ENCODE measurements around the gene TGFA.

The TGFA gene

GRCh38 chr2:70412294-70413070, 141.1 kb downstream of the TGFA start:
- DNase-seq = no peak

- no peak for DNase-seq
These were observed 142.0 kb downstream of the TGFA start for GRCh38 chr2:70411483-70412125.

- DNase-seq = no peak
These were observed 150.2 kb downstream of the TGFA start for GRCh38 chr2:70403267-70404053.

DNA sequence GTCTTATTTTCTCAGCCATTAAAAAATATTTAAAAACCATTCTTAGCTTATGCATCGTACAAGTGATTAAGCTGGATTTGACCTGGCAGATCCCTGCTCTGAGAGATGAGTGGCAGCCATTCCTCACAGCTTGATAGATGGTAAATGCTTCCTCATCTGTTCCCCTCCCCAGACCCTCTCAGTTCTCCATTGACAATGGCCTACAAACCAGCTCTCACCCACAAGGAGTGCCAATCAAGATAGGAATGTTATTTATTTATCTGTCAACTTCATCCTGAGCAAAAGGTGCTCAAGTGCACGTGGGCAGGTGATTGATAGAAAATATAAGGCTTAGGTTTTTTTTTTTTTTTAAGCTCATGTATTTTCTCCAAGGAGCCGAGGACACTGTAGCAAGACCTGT, 153.1 kb downstream of the TGFA start:
- no peak for DNase-seq

DNA sequence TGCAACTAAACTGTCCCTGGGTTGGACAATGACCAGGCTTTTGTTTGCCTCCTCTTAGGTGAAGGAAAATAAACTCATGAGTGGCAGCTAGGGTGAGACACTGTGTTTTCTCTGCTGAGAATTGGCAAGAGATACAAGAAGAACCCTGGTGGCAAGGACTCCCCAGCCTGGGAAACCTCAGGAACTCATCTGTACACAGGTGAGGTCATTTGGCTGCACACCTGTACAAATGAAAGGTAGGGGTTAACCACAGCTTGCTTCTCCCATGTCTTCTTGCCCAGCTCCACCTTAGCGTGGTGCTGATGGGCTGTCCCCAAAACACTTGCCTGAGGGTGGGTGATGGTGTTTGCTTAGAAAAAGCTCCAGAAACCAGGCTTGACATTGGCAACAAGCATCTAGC, 154.6 kb downstream of the TGFA start:
- no peak for DNase-seq
